Stimulated activated CD8-positive, alpha-beta memory T cell treated with anti-CD3 and anti-CD28 coated beads, Interleukin-15, amount 100 ng/mL, for 4 hours (primary cell): ENCODE measurements around the gene SNTG2.
"Not testable (repeated sequence)": the region's sequence is repeated elsewhere in the genome, so short reads cannot be mapped to it uniquely, and the experiment has no call there.

Experiments
- DNase-seq, 2 donors: peaks; one replicate each; pipeline ENCODE4 v3.0.0-alpha.2; 2020; ENCODE audit warnings: low read depth in 2 of 2

Gene SNTG2

DNA sequence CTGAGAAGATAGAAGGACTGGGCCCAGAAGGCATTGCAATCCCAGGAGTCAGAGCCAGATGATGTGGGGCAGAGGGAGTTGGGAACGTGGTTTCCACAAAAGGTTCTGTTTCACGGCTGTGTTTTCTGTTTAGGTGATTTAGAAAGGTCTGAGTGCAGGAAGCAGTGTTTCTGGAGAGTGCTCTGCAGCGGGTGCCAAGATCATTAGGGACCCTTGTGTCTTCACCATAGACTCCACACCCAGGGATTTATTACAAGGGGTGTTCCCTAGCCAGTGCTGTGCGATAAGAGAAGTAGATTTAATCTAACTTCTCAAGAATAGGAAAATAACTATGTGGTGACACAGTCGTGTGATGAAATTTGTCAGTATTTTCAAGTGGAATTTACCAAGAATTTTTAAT is 241.5 kb downstream of the SNTG2 start:
- no peak for DNase-seq

DNA sequence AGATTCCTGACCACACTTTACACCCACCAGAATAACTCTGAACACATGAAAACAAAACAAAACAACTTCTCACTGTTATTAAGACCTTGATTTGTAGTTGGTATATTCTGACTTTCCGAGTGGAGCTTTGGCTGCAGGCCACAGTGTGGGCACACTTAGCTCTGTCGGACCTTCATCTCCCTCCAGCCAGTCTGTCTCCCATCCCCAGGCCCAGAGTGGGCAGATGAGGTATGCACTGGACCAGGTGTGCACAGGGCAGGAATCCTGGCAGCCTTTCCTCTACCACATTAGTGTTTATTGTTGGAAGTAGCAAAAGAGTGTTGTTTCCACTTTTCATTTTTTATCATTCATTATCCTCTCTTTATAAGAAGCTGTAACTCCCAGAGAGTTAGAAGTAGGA is 243.2 kb downstream of the SNTG2 start:
- DNase-seq: no peak

DNA sequence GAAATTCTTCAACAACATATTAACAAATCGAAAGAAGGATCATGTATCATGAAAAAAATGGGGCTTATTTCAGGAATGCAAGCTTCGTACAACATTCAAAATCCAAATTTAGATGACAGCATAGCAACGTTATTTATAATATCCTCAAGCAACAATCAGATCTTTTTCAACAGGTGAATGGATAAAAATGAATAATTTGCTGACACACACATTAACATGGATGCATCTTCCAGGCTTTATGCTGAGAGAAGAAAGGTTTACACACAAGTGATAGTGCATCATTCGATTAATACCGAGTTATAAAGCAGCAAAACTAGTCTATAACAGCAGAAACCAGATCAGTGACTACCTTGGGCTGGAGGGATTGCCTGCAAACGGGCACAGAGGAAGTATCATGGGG is 253.1 kb downstream of the SNTG2 start:
- DNase-seq: no peak

DNA sequence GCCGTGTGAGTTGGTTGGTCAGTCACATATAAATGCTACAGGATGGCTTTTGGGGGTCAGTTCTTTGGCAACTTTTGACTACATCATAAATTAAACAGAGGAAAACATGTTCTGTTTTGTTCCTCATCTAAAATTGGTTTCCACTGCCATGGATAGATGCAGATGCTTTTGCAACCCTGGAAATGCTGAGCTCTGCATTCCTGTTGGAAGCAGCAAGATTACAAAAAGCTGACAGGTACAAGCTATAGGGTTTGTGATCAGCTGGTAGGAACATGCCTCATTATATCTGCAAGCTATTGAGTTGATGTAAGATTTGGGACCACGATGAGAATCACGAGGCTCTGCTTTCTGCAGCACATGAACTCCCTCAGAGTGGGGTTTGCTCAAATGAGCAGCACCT is 255.2 kb downstream of the SNTG2 start:
- DNase-seq: no peak

DNA sequence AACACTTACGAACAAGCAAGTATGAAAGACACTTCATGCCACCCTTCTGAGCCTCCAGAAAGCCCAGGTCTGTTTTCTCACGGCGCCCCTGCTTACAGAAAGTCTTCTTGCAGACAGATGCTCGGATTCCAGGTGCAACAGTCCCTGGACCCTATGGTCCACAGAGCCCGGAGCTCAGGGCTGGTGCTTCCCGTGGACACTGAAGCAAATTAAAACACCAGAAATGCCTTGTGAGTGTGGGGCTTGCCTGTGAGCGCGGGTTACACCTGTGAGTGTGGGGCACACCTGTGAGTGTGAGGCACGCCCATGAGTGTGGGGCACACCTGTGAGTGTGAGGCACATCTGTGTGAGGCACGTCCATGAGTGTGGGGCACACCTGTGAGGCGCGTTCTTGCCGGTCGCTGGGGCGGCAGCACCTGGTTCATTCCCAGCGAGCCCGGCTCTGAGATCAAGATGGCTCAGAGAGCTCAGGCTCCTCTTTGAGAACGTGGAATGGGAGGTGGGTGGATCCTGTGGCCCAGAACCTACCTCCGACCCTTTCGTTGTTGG is 257.4 kb downstream of the SNTG2 start:
- DNase-seq: no peak

- DNase-seq: no peak
These were observed 257.9 kb downstream of the SNTG2 start for GRCh38 chr2:1208522-1208921.

GRCh38 chr2:1209246-1209645 is 258.6 kb downstream of the SNTG2 start:
- DNase-seq: no peak

DNA sequence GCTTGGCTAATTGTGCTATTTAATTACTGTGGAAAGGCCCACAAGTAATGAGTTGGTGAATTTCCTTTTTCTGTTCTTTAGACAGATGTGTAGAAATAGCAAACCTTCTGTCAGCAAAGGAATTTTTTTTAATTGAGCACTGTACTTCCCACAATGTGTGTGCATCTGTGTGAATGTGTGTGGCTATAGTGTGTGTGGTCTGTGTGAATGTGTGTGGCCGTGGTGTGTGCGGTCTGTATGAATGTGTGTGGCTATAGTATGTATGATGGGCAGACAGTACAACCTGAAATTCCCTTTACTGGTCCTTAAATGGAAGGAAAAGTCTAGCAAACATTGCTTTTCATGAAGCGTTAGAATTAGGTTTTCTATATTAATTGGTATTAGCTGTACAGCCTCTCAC is 259.1 kb downstream of the SNTG2 start:
- DNase-seq: no peak

DNA sequence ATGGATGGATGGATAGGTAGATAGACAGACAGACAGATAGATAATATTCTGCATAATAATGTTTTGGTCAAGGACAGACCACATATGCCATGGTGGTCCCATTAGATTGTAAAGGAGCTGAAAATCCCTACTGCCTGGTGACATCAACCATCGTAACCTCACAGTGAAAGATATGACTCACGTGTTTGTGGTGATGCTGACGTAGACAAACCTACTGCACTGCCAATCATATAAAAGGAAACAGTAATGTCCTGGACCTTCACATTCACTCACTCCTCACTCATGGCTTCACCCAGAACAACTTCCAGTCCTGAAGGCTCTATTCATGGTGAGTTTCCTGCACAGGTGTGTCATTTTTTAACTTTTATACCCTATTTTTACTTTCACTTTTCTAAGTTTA is 259.7 kb downstream of the SNTG2 start:
- DNase-seq: no peak

DNA sequence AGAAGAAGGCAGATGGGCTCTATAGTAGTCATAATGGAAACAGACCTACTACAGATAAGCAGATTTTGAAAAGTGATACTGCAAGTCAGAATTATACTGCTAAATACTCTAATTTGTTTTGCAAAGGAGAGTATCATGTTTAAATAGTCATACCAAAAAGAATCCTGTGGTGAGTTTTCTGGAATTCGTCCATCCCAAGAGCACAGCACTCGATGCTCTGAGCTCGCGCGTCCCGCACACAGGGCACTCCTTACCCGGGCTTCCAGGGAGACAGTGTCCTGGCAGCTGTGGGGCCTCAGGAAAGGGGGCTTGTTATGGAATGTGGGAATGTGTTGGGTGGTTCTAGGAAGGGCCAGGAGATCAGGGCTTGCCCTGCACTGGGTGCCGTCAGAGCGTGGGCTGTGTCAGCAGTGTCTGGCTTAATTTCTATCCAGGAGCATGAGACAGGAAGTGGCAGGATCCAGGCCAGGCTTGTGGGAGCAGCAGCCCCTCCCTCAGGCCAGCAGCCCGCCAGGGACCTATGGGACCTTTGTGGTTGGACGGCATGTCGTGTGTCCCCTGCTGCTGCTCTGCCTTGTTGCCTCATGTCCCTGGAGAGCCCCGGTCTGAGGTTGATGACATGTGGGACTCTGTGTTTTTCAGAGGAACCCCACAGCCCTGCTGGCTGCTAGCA is 269.4 kb downstream of the SNTG2 start:
- no peak for DNase-seq

DNA sequence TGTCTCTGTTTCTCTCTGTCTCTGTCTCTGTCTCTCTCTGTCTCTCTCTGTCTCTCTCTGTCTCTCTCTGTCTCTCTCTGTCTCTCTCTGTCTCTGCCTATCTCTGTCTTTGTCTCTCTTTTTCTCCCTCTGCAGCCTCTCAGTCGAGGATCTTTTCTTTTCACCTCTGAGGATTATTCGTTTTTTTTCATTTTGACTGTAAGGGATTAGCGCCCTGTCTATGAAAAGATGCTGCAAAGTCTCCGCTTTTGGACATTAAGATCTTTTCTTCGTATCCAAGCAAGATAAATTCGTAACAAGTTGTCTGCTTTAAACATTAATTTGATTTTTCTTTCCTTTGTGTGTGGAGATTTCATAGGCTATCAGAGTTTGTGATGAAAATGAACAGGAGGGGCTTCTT is 271.4 kb downstream of the SNTG2 start:
- DNase-seq: no peak

DNA sequence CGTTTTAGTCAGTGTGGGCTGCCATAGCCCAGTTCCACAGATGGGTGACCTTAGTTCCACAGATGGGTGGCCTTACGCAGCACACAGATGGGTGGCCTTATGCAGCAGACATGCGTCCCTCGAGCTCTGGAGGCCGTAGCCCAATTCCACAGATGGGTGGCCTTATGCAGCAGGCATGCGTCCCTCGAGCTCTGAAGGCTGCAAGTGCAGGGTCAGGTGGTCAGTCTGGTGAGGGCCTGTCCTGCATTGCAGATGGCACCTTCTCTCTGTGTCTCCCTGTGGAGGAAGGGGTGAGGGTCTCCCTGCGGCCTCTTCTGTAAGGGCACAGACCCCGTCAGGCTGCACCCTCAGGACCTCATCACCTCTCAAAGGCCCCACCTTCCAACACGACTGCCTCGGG is 273.1 kb downstream of the SNTG2 start:
- DNase-seq: no peak

- DNase-seq: no peak
These were observed 274.3 kb downstream of the SNTG2 start for GRCh38 chr2:1224901-1225300.

DNA sequence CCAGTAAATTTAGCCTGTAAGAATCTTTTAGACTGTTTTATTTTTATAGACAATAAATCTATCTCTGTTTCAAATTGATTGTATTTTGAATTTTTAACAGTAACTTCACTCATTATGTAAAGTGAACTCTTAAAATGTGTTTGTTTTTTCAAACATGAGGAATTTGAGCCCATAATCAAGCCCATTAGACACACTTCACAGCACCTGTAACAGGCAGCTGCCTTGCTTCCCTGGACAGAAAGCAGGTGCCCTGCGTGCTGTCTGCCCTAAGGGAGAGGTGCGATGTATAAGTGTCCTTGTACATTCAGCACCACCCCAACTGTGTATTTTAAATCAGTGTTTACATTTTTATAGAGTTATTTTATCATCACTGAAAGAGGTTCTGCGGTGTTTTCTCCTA is 276.1 kb downstream of the SNTG2 start:
- no peak for DNase-seq

- DNase-seq: no peak
These were observed 276.7 kb downstream of the SNTG2 start for GRCh38 chr2:1227274-1227900.

DNA sequence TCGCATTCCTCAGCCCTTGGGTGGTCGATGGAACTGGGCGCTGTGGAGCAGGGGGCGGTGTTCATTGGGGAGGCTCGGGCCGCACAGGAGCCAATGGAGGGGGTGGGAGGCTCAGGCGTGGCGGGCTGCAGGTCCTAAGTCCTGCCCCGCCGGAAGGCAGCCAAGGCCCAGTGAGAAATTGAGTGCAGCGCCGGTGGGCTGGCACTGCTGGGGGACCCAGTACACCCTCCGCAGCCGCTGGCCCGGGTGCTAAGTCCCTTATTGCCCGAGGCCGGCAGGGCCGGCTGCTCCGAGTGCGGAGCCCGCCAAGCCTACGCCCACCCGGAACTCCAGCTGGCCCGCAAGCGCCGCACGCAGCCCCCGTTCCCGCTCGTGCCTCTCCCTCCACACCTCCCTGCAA is 278.9 kb downstream of the SNTG2 start:
- DNase-seq: not testable (repeated sequence)

- DNase-seq: no peak
These were observed 279.7 kb downstream of the SNTG2 start for GRCh38 chr2:1230155-1230893.

- DNase-seq: no peak
These were observed 280.9 kb downstream of the SNTG2 start for GRCh38 chr2:1231466-1232063.

- DNase-seq: no peak
These were observed 282.6 kb downstream of the SNTG2 start for GRCh38 chr2:1233281-1233680.

- no peak for DNase-seq
These were observed 284.2 kb downstream of the SNTG2 start for GRCh38 chr2:1234731-1235308.

- no peak for DNase-seq
These were observed 285.2 kb downstream of the SNTG2 start for GRCh38 chr2:1235806-1236205.

DNA sequence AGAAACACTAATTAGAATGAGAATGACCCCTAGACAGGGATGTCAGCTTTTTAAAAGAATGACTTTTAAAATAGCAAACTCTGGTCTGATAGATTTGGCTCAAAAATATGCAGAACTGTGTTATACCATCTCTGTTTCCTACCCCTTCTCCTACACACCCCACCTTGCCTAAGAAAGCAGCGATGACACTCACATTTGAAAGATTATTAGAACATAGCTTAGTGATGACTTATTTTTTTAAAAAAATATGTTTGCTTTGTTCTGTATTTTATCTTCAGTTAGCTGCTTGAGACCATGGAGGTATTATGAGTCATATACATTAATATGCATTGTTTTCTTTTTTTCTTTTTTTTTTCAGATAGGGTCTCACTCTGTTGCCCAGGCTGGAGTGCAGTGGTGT is 286.0 kb downstream of the SNTG2 start:
- no peak for DNase-seq
